Limb (tissue), 2 donors: ENCODE results near the gene GATA5.

Experiments
- DNase-seq, 2 donors: peaks; one replicate each; pipeline ENCODE4 v3.0.0-alpha.2; 2016; ENCODE audit errors: extremely low spot score in 2 of 2

The GATA5 gene

GRCh38 chr20:62488470-62488869, 12.7 kb upstream of the GATA5 start:
- DNase-seq, result no peak

- DNase-seq, result no peak
Observed at GRCh38 chr20:62487561-62488354, 12.0 kb upstream of the GATA5 start.

- DNase-seq, result no peak
Observed at GRCh38 chr20:62487118-62487517, 11.3 kb upstream of the GATA5 start.

- DNase-seq, result no peak
Observed at GRCh38 chr20:62486484-62486883, 10.7 kb upstream of the GATA5 start.

GRCh38 chr20:62485701-62486089, 9.9 kb upstream of the GATA5 start:
- no peak for DNase-seq

GRCh38 chr20:62485062-62485700, 9.4 kb upstream of the GATA5 start:
- peak; percentile 54 to 68 for DNase-seq

- no peak for DNase-seq
Observed at GRCh38 chr20:62484478-62484877, 8.7 kb upstream of the GATA5 start.

GRCh38 chr20:62483613-62484458, 8.0 kb upstream of the GATA5 start:
- DNase-seq, result no peak

GRCh38 chr20:62482974-62483373, 7.2 kb upstream of the GATA5 start:
- no peak for DNase-seq

GRCh38 chr20:62482146-62482809, 6.5 kb upstream of the GATA5 start:
- no peak for DNase-seq

GRCh38 chr20:62481425-62482145, 5.8 kb upstream of the GATA5 start:
- DNase-seq, result peak; percentile 10 to 67

- DNase-seq, result no peak
Observed at GRCh38 chr20:62480318-62480717, 4.5 kb upstream of the GATA5 start.

GRCh38 chr20:62479656-62480055, 3.9 kb upstream of the GATA5 start:
- no peak for DNase-seq

- DNase-seq, result no peak
Observed at GRCh38 chr20:62479156-62479555, 3.4 kb upstream of the GATA5 start.

- DNase-seq, result no peak
Observed at GRCh38 chr20:62477669-62478455, 2.1 kb upstream of the GATA5 start.

GRCh38 chr20:62476056-62476838, 452 bp upstream of the GATA5 start:
- DNase-seq, result no peak

- no peak for DNase-seq
Observed at GRCh38 chr20:62475027-62475771, 596 bp downstream of the GATA5 start.

GRCh38 chr20:62474604-62475026, 1.2 kb downstream of the GATA5 start:
- DNase-seq, result no peak
